Endothelial cell (in vitro differentiated cells): ENCODE measurements around the gene EFNA5. TPM values are rescaled to one million over a fixed set of nuclear protein-coding genes. Genes with fewer than 3 reads are reported as not detected.

Experiments
- DNase-seq: peaks from one replicate; pipeline ENCODE4 v3.0.0; 2021; ENCODE audit warnings: low spot score
- H3K27ac Mint-ChIP-seq: one replicate; pipeline ENCODE4 v1.8.0; 2021; ENCODE audit warnings: mixed read lengths, inconsistent platforms; ENCODE audit not compliant: unreplicated experiment
- H3K27me3 Mint-ChIP-seq: one replicate; pipeline ENCODE4 v1.8.0; 2021; ENCODE audit warnings: mild to moderate bottlenecking, moderate library complexity, mixed read lengths, inconsistent platforms; ENCODE audit not compliant: unreplicated experiment
- H3K36me3 Mint-ChIP-seq: one replicate; pipeline ENCODE4 v1.8.0; 2021; ENCODE audit warnings: mild to moderate bottlenecking, low read depth, mixed read lengths, inconsistent platforms; ENCODE audit not compliant: unreplicated experiment
- H3K4me1 Mint-ChIP-seq: one replicate; pipeline ENCODE4 v1.8.0; 2021; ENCODE audit warnings: mild to moderate bottlenecking, mixed read lengths, inconsistent platforms; ENCODE audit not compliant: unreplicated experiment
- H3K4me3 Mint-ChIP-seq: one replicate; pipeline ENCODE4 v1.8.0; 2021; ENCODE audit warnings: mild to moderate bottlenecking, mixed read lengths, inconsistent platforms; ENCODE audit not compliant: unreplicated experiment
- H3K9me3 Mint-ChIP-seq: one replicate; pipeline ENCODE4 v1.8.0; 2021; ENCODE audit warnings: mixed read lengths, inconsistent platforms; ENCODE audit not compliant: unreplicated experiment
- CTCF ChIP-seq: fragments of 200-600 bp; sonication (generic); IDR thresholded peaks from one replicate; pipeline ENCODE4 v1.5.0; 2021; ENCODE audit warnings: antibody characterized with exemption; ENCODE audit not compliant: unreplicated experiment
- total RNA-seq: library from RNA; stranded (reverse); fragmentation: NEBNext Ultra II Directional; extraction: Animal tissue kit (Norgen Biotek cat#: 25700); gene quantifications from one replicate; pipeline ENCODE4 v1.2.1, GENCODE V29; 2021; ENCODE audit not compliant: unreplicated experiment

Gene EFNA5
- total RNA-seq, 1 donor from 2014 or later: 8.8 TPM

GRCh38 chr5:107655831-107656230 is 14.9 kb downstream of the EFNA5 start:
- no peak for TF ChIP-seq CTCF
- no peaks in the 10 kb centered on the region for H3K36me3 Mint-ChIP-seq
- no peaks in the 10 kb centered on the region for H3K27me3 Mint-ChIP-seq
- H3K9me3 Mint-ChIP-seq: no peaks in the 10 kb centered on the region
- peaks cover 18% of the 10 kb centered on the region for H3K4me1 Mint-ChIP-seq
- H3K27ac Mint-ChIP-seq: no peak overlapping the region
- no peak overlapping the region for H3K4me3 Mint-ChIP-seq
- no peak for DNase-seq

- Mint-ChIP-seq H3K27ac (no peak overlapping the region), H3K4me1 (peaks cover 18% of the 10 kb centered on the region), H3K9me3 (no peaks in the 10 kb centered on the region), H3K27me3 (no peaks in the 10 kb centered on the region), H3K4me3 (no peak overlapping the region), H3K36me3 (no peaks in the 10 kb centered on the region)
- DNase-seq: no peak
- no peak for TF ChIP-seq CTCF
These were observed 15.9 kb downstream of the EFNA5 start for GRCh38 chr5:107654827-107655226.

- Mint-ChIP-seq H3K4me1 (peaks cover 18% of the 10 kb centered on the region), H3K36me3 (no peaks in the 10 kb centered on the region), H3K27ac (no peak overlapping the region), H3K9me3 (no peaks in the 10 kb centered on the region), H3K4me3 (no peak overlapping the region), H3K27me3 (no peaks in the 10 kb centered on the region)
- TF ChIP-seq CTCF: no peak
- no peak for DNase-seq
These were observed 17.1 kb downstream of the EFNA5 start for GRCh38 chr5:107653685-107654084.

GRCh38 chr5:107652839-107653607 is 17.7 kb downstream of the EFNA5 start:
- H3K4me1 Mint-ChIP-seq: peaks cover 18% of the 10 kb centered on the region
- H3K9me3 Mint-ChIP-seq: no peaks in the 10 kb centered on the region
- H3K27ac Mint-ChIP-seq: no peak overlapping the region
- H3K27me3 Mint-ChIP-seq: no peaks in the 10 kb centered on the region
- no peak for DNase-seq
- TF ChIP-seq CTCF: no peak
- no peak overlapping the region for H3K4me3 Mint-ChIP-seq
- H3K36me3 Mint-ChIP-seq: no peaks in the 10 kb centered on the region

GRCh38 chr5:107652408-107652807 is 18.3 kb downstream of the EFNA5 start:
- no peak for DNase-seq
- H3K27me3 Mint-ChIP-seq: no peaks in the 10 kb centered on the region
- H3K4me1 Mint-ChIP-seq: peaks cover 18% of the 10 kb centered on the region
- no peaks in the 10 kb centered on the region for H3K36me3 Mint-ChIP-seq
- no peak for TF ChIP-seq CTCF
- no peaks in the 10 kb centered on the region for H3K9me3 Mint-ChIP-seq
- H3K27ac Mint-ChIP-seq: no peak overlapping the region
- no peak overlapping the region for H3K4me3 Mint-ChIP-seq
